GM12891 (cell line): ENCODE results near the gene GGA2.
A peak's percentile ranks its signal among the peaks of the same experiment; 100 is the strongest.
"Not testable (repeated sequence)": the region's sequence is repeated elsewhere in the genome, so short reads cannot be mapped to it uniquely, and the experiment has no call there.

Experiments
- DNase-seq: peaks from one replicate; pipeline ENCODE4 v3.0.0; 2011; ENCODE audit warnings: low spot score; ENCODE audit not compliant: insufficient read length
- FAIRE-seq: peaks from 2 replicates; lab custom pipeline; 2011; peaks lifted over from hg19 to GRCh38; lab: Jason Lieb, UNC
- PAX5 ChIP-seq: IDR thresholded peaks from 2 replicates; pipeline ENCODE4 v1.6.1; 2011; ENCODE audit warnings: low read length, moderate library complexity, mild to moderate bottlenecking; ENCODE audit not compliant: insufficient read depth, severe bottlenecking
- POLR2A ChIP-seq: IDR thresholded peaks from 2 replicates; pipeline ENCODE4 v1.6.1; 2011; ENCODE audit warnings: low read depth, low read length, control low read depth
- POLR2AphosphoS5 ChIP-seq: IDR thresholded peaks from 2 replicates; pipeline ENCODE4 v1.6.1; 2011; ENCODE audit warnings: low read depth, low read length, control low read depth
- POU2F2 ChIP-seq: IDR thresholded peaks from 2 replicates; pipeline ENCODE4 v1.6.1; 2011; ENCODE audit warnings: low read depth, mild to moderate bottlenecking, control low read depth, low read length, moderate library complexity
- SPI1 ChIP-seq: IDR thresholded peaks from 2 replicates; pipeline ENCODE4 v1.6.1; 2011; ENCODE audit warnings: low read depth, low read length, control low read depth
- TAF1 ChIP-seq: IDR thresholded peaks from 2 replicates; pipeline ENCODE4 v1.6.1; 2011; ENCODE audit warnings: low read depth, low read length, control low read depth

The GGA2 gene

GRCh38 chr16:23480257-23480656, 30.0 kb downstream of the GGA2 start:
- TF ChIP-seq POU2F2 (no peak), SPI1 (no peak), TAF1 (no peak), POLR2A (no peak), POLR2AphosphoS5 (no peak), PAX5 (no peak)
- FAIRE-seq (no peak), DNase-seq (no peak)

- no peak for DNase-seq
- TF ChIP-seq PAX5 (no peak), TAF1 (no peak), POU2F2 (no peak), SPI1 (no peak), POLR2AphosphoS5 (no peak; the same call in 1 of the 2 replicates), POLR2A (no peak)
- no peak for FAIRE-seq
Measured at GRCh38 chr16:23479138-23479537, 31.2 kb downstream of the GGA2 start.

- FAIRE-seq (no peak), DNase-seq (no peak)
- TF ChIP-seq POU2F2 (no peak), POLR2AphosphoS5 (0 out of 2 replicates have a peak, but pooled peaks have one; percentile 6), TAF1 (no peak), POLR2A (no peak)
Measured at GRCh38 chr16:23478566-23478965, 31.7 kb downstream of the GGA2 start.

GRCh38 chr16:23476289-23476688, 34.0 kb downstream of the GGA2 start:
- FAIRE-seq (no peak), DNase-seq (no peak)
- no peak for TF ChIP-seq TAF1
- TF ChIP-seq POLR2AphosphoS5 = no peak
- no peak for TF ChIP-seq POU2F2
- no peak for TF ChIP-seq POLR2A
- no peak for TF ChIP-seq SPI1
- no peak for TF ChIP-seq PAX5

- DNase-seq = no peak
- TF ChIP-seq POU2F2 = no peak
- no peak for TF ChIP-seq PAX5
- no peak for TF ChIP-seq POLR2AphosphoS5
- TF ChIP-seq TAF1 = no peak
- no peak for TF ChIP-seq POLR2A
- no peak for TF ChIP-seq SPI1
- no peak for FAIRE-seq
Measured at GRCh38 chr16:23469814-23470213, 40.5 kb downstream of the GGA2 start.

GRCh38 chr16:23466162-23466885, 44.0 kb downstream of the GGA2 start:
- FAIRE-seq (no peak), DNase-seq (no peak)
- TF ChIP-seq TAF1 (no peak), SPI1 (no peak), POLR2AphosphoS5 (no peak), POLR2A (no peak), PAX5 (no peak), POU2F2 (no peak)

- DNase-seq = no peak
- peak; percentile 5 for FAIRE-seq
- TF ChIP-seq POLR2A (0 out of 2 replicates have a peak, but pooled peaks have one; percentile 4), POLR2AphosphoS5 (no peak)
Measured at GRCh38 chr16:23465179-23465578, 45.1 kb downstream of the GGA2 start.

- TF ChIP-seq PAX5 = no peak
- TF ChIP-seq SPI1 = no peak
- TF ChIP-seq POLR2AphosphoS5 = no peak
- TF ChIP-seq POLR2A = no peak
- no peak for TF ChIP-seq TAF1
- TF ChIP-seq POU2F2 = no peak
- no peak for DNase-seq
- FAIRE-seq = no peak
Measured at GRCh38 chr16:23464196-23464595, 46.1 kb downstream of the GGA2 start.

GRCh38 chr16:23462994-23463393, 47.3 kb downstream of the GGA2 start:
- FAIRE-seq, DNase-seq: not testable (repeated sequence)

- TF ChIP-seq PAX5 (no peak), POU2F2 (no peak), SPI1 (no peak), POLR2A (no peak), POLR2AphosphoS5 (no peak), TAF1 (no peak)
- DNase-seq = no peak
- FAIRE-seq = no peak
Measured at GRCh38 chr16:23453338-23454052, 56.8 kb downstream of the GGA2 start.
